ENCODE data around the gene XK. TPM values are rescaled to one million over a fixed set of nuclear protein-coding genes. Genes with fewer than 3 reads are reported as not detected.

The XK gene
- total RNA-seq, 6 donors from 2014 or later, result under 0.01 to 5.7 (median 1.8) TPM

GRCh38 chrX:37746951-37747350 is 61.4 kb downstream of the XK start:
- Histone ChIP-seq H3K27ac (peak overlapping the region in 1 of 4 donors; percentile 55), H3K9me3 (no peaks in the 10 kb centered on the region), H3K27me3 (no peaks in the 10 kb centered on the region), H3K36me3 (no peaks in the 10 kb centered on the region), H3K4me1 (no peaks in the 10 kb centered on the region), H3K4me3 (no peak overlapping the region)
- WGBS, 2 donors, result 80 to 95% methylated on average over 1 of the region's 1 CpG
- DNase-seq (no peak), ATAC-seq (ENCODE audit: low FRiP score in 2 of 2) (no peak)
- no peak for TF ChIP-seq POLR2A (IDR thresholded peaks at IDR 0.05)
- TF ChIP-seq CTCF (IDR thresholded peaks at IDR 0.05), result no peak
- TF ChIP-seq POLR2AphosphoS5 (IDR thresholded peaks at IDR 0.05), result no peak
- TF ChIP-seq EP300 (IDR thresholded peaks at IDR 0.05), result no peak

- Histone ChIP-seq H3K4me3 (no peak overlapping the region), H3K36me3 (no peaks in the 10 kb centered on the region), H3K4me1 (no peaks in the 10 kb centered on the region), H3K27me3 (no peaks in the 10 kb centered on the region), H3K27ac (no peak overlapping the region), H3K9me3 (no peaks in the 10 kb centered on the region)
- TF ChIP-seq CTCF (IDR thresholded peaks at IDR 0.05), result no peak
- TF ChIP-seq POLR2AphosphoS5 (IDR thresholded peaks at IDR 0.05), result no peak
- TF ChIP-seq EP300 (IDR thresholded peaks at IDR 0.05), result no peak
- TF ChIP-seq POLR2A (IDR thresholded peaks at IDR 0.05), result no peak
- 63 to 87% methylated on average over 2 of the region's 2 CpGs for WGBS, 2 donors
- ATAC-seq (ENCODE audit: low FRiP score in 2 of 2) (no peak), DNase-seq (no peak)
These were observed 66.7 kb downstream of the XK start for GRCh38 chrX:37752281-37752680.

- Histone ChIP-seq H3K9me3 (no peaks in the 10 kb centered on the region), H3K27me3 (no peaks in the 10 kb centered on the region), H3K4me1 (no peaks in the 10 kb centered on the region), H3K4me3 (no peak overlapping the region), H3K27ac (no peak overlapping the region), H3K36me3 (no peaks in the 10 kb centered on the region)
- ATAC-seq (ENCODE audit: low FRiP score in 2 of 2) (no peak), DNase-seq (no peak)
- no peak for TF ChIP-seq CTCF (IDR thresholded peaks at IDR 0.05)
- TF ChIP-seq EP300 (IDR thresholded peaks at IDR 0.05), result no peak
- TF ChIP-seq POLR2AphosphoS5 (IDR thresholded peaks at IDR 0.05), result no peak
- no peak for TF ChIP-seq POLR2A (IDR thresholded peaks at IDR 0.05)
These were observed 67.3 kb downstream of the XK start for GRCh38 chrX:37752936-37753335.

GRCh38 chrX:37753384-37753783 is 67.8 kb downstream of the XK start:
- no peak for DNase-seq
- whole genome bisulfite sequencing, 2 donors, result 59 to 70% methylated on average over 2 of the region's 2 CpGs
- no peaks in the 10 kb centered on the region for H3K27me3 ChIP-seq
- no peaks in the 10 kb centered on the region for H3K4me1 ChIP-seq
- H3K4me3 ChIP-seq, result no peak overlapping the region
- H3K9me3 ChIP-seq, result no peaks in the 10 kb centered on the region
- no peaks in the 10 kb centered on the region for H3K36me3 ChIP-seq
- no peak overlapping the region for H3K27ac ChIP-seq
- TF ChIP-seq CTCF (IDR thresholded peaks at IDR 0.05), result no peak
- no peak for TF ChIP-seq POLR2AphosphoS5 (IDR thresholded peaks at IDR 0.05)
- no peak for TF ChIP-seq POLR2A (IDR thresholded peaks at IDR 0.05)
- no peak for TF ChIP-seq EP300 (IDR thresholded peaks at IDR 0.05)
- ATAC-seq (ENCODE audit: low FRiP score in 2 of 2), result peak; percentile 23 to 45

- Histone ChIP-seq H3K4me1 (no peaks in the 10 kb centered on the region), H3K9me3 (no peaks in the 10 kb centered on the region), H3K27ac (peak overlapping the region in 2 of 4 donors; percentile 6 to 67), H3K4me3 (no peak overlapping the region), H3K27me3 (no peaks in the 10 kb centered on the region), H3K36me3 (no peaks in the 10 kb centered on the region)
- 73 to 100% methylated on average over 2 of the region's 2 CpGs for WGBS, 2 donors
- ATAC-seq (ENCODE audit: low FRiP score in 2 of 2) (no peak), DNase-seq (no peak)
- TF ChIP-seq POLR2A (IDR thresholded peaks at IDR 0.05) (no peak), POLR2AphosphoS5 (IDR thresholded peaks at IDR 0.05) (no peak), EP300 (IDR thresholded peaks at IDR 0.05) (no peak), CTCF (IDR thresholded peaks at IDR 0.05) (no peak)
These were observed 68.9 kb downstream of the XK start for GRCh38 chrX:37754516-37754915.
